Activated T-helper 2 cell treated with anti-CD3 and anti-CD28 coated beads, Interferon-gamma antibody, Interleukin-2, Interleukin-4, amounts not matched to agents 10 μg/mL and 5 μg/mL and 100 μg/mL, durations not matched to agents 14 hours and 24 hours and 36 hours (primary cell): ENCODE measurements around the gene NUDT3. TPM values are rescaled to one million over a fixed set of nuclear protein-coding genes. Genes with fewer than 3 reads are reported as not detected.
A peak's percentile ranks its signal among the peaks of the same experiment; 100 is the strongest.
"Not testable (repeated sequence)": the region's sequence is repeated elsewhere in the genome, so short reads cannot be mapped to it uniquely, and the experiment has no call there.

ENCODE experiments used
- DNase-seq: peaks from one replicate; pipeline ENCODE4 v3.0.0; 2021; ENCODE audit warnings: low spot score
- H3K27ac Mint-ChIP-seq: one replicate; pipeline ENCODE4 v1.8.0; 2021; ENCODE audit warnings: mixed read lengths
- H3K27me3 Mint-ChIP-seq: one replicate; pipeline ENCODE4 v1.8.0; 2021; ENCODE audit warnings: low read depth, mixed read lengths
- H3K36me3 Mint-ChIP-seq: one replicate; pipeline ENCODE4 v1.8.0; 2021; ENCODE audit warnings: low read depth, mixed read lengths
- H3K4me1 Mint-ChIP-seq: one replicate; pipeline ENCODE4 v1.8.0; 2021; ENCODE audit warnings: low read depth, mixed read lengths
- H3K4me3 Mint-ChIP-seq: one replicate; pipeline ENCODE4 v1.8.0; 2021; ENCODE audit warnings: low read depth, mild to moderate bottlenecking, moderate library complexity, mixed read lengths
- H3K9me3 Mint-ChIP-seq: one replicate; pipeline ENCODE4 v1.8.0; 2021; ENCODE audit warnings: mixed read lengths
- intact Hi-C: fragments of 100-400 bp; cut with micrococcal nuclease; formaldehyde crosslinking; loops from one replicate; pipeline ENCODE4 v1.15.1; 2023
- total RNA-seq: library from RNA; stranded (reverse); gene quantifications from 2 replicates; pipeline ENCODE4 v1.2.3, GENCODE V29; 2022

Gene NUDT3
- total RNA-seq, 1 donor from 2014 or later: 21.3 TPM

GRCh38 chr6:34375833-34376232 lies 16.6 kb downstream of the NUDT3 start:
- Mint-ChIP-seq H3K27ac (no peak overlapping the region), H3K4me3 (no peak overlapping the region), H3K36me3 (peaks cover 5% of the 10 kb centered on the region), H3K4me1 (peaks cover 6% of the 10 kb centered on the region), H3K27me3 (no peaks in the 10 kb centered on the region), H3K9me3 (no peaks in the 10 kb centered on the region)
- intact Hi-C loops: loop anchor here (5.0 kb wide), 1 partner anchor 39 kb away; no protein-coding TSS in a partner anchor
- no peak for DNase-seq

- Mint-ChIP-seq H3K4me3 (no peak overlapping the region), H3K36me3 (peaks cover 3% of the 10 kb centered on the region), H3K27ac (no peak overlapping the region), H3K4me1 (peaks cover 8% of the 10 kb centered on the region), H3K27me3 (no peaks in the 10 kb centered on the region), H3K9me3 (no peaks in the 10 kb centered on the region)
- intact Hi-C loops: no loop called here
- no peak for DNase-seq
Observed at GRCh38 chr6:34374508-34374907, 18.0 kb downstream of the NUDT3 start.

GRCh38 chr6:34374069-34374468 lies 18.4 kb downstream of the NUDT3 start:
- H3K9me3 Mint-ChIP-seq: no peaks in the 10 kb centered on the region
- intact Hi-C loops: no loop called here

GRCh38 chr6:34373511-34373910 lies 19.0 kb downstream of the NUDT3 start:
- Mint-ChIP-seq H3K27ac (no peak overlapping the region), H3K4me1 (peaks cover 5% of the 10 kb centered on the region), H3K36me3 (peaks cover 3% of the 10 kb centered on the region), H3K27me3 (no peaks in the 10 kb centered on the region), H3K4me3 (no peak overlapping the region), H3K9me3 (no peaks in the 10 kb centered on the region)
- intact Hi-C loops: no loop called here
- no peak for DNase-seq

More at GRCh38 chr6:34374069-34374468, 18.4 kb downstream of the NUDT3 start:
- H3K27ac Mint-ChIP-seq: no peak overlapping the region
- peaks cover 3% of the 10 kb centered on the region for H3K36me3 Mint-ChIP-seq
- no peak overlapping the region for H3K4me3 Mint-ChIP-seq
- H3K4me1 Mint-ChIP-seq: peaks cover 8% of the 10 kb centered on the region
- H3K27me3 Mint-ChIP-seq: no peaks in the 10 kb centered on the region
- DNase-seq: no peak

GRCh38 chr6:34371865-34372264 lies 20.6 kb downstream of the NUDT3 start:
- H3K9me3 Mint-ChIP-seq, intact Hi-C loops, H3K4me3 Mint-ChIP-seq, H3K27ac Mint-ChIP-seq, H3K36me3 Mint-ChIP-seq, DNase-seq, H3K27me3 Mint-ChIP-seq, H3K4me1 Mint-ChIP-seq: not testable (repeated sequence)

GRCh38 chr6:34370361-34370760 lies 22.1 kb downstream of the NUDT3 start:
- no peak for DNase-seq
- no peak overlapping the region for H3K4me3 Mint-ChIP-seq
- H3K9me3 Mint-ChIP-seq: no peaks in the 10 kb centered on the region
- no peaks in the 10 kb centered on the region for H3K36me3 Mint-ChIP-seq
- intact Hi-C loops: no loop called here
- H3K27ac Mint-ChIP-seq: no peak overlapping the region
- H3K27me3 Mint-ChIP-seq: no peaks in the 10 kb centered on the region
- peaks cover 8% of the 10 kb centered on the region for H3K4me1 Mint-ChIP-seq

GRCh38 chr6:34369385-34369784 lies 23.1 kb downstream of the NUDT3 start:
- no peaks in the 10 kb centered on the region for H3K36me3 Mint-ChIP-seq
- no peaks in the 10 kb centered on the region for H3K27me3 Mint-ChIP-seq
- no peak for DNase-seq
- no peaks in the 10 kb centered on the region for H3K9me3 Mint-ChIP-seq
- no peak overlapping the region for H3K27ac Mint-ChIP-seq
- H3K4me3 Mint-ChIP-seq: no peak overlapping the region
- H3K4me1 Mint-ChIP-seq: peaks cover 8% of the 10 kb centered on the region
- intact Hi-C loops: no loop called here

- intact Hi-C loops: no loop called here
- Mint-ChIP-seq H3K27ac (no peak overlapping the region), H3K27me3 (no peaks in the 10 kb centered on the region), H3K4me3 (no peak overlapping the region), H3K36me3 (no peaks in the 10 kb centered on the region), H3K9me3 (no peaks in the 10 kb centered on the region), H3K4me1 (peaks cover 28% of the 10 kb centered on the region)
- no peak for DNase-seq
Observed at GRCh38 chr6:34366639-34366921, 25.9 kb downstream of the NUDT3 start.

- H3K27me3 Mint-ChIP-seq, H3K9me3 Mint-ChIP-seq, H3K36me3 Mint-ChIP-seq, DNase-seq, H3K4me3 Mint-ChIP-seq, intact Hi-C loops, H3K27ac Mint-ChIP-seq: not testable (repeated sequence)
- H3K4me1 Mint-ChIP-seq: peaks cover 31% of the 10 kb centered on the region
Observed at GRCh38 chr6:34365781-34366638, 26.5 kb downstream of the NUDT3 start.

GRCh38 chr6:34363681-34364075 lies 28.8 kb downstream of the NUDT3 start:
- DNase-seq, H3K36me3 Mint-ChIP-seq, H3K27me3 Mint-ChIP-seq, H3K9me3 Mint-ChIP-seq, H3K27ac Mint-ChIP-seq, intact Hi-C loops, H3K4me3 Mint-ChIP-seq: not testable (repeated sequence)
- H3K4me1 Mint-ChIP-seq: peaks cover 33% of the 10 kb centered on the region

GRCh38 chr6:34362909-34363680 lies 29.4 kb downstream of the NUDT3 start:
- peak; percentile 14 for DNase-seq
- intact Hi-C loops: no loop called here

GRCh38 chr6:34362176-34362575 lies 30.3 kb downstream of the NUDT3 start:
- intact Hi-C loops: no loop called here

More at GRCh38 chr6:34362909-34363680, 29.4 kb downstream of the NUDT3 start:
- Mint-ChIP-seq H3K36me3 (no peaks in the 10 kb centered on the region), H3K4me3 (no peak overlapping the region), H3K27ac (no peak overlapping the region), H3K27me3 (no peaks in the 10 kb centered on the region), H3K9me3 (no peaks in the 10 kb centered on the region), H3K4me1 (peaks cover 33% of the 10 kb centered on the region)

GRCh38 chr6:34360556-34360955 lies 31.9 kb downstream of the NUDT3 start:
- Mint-ChIP-seq H3K9me3 (no peaks in the 10 kb centered on the region), H3K27ac (peak overlapping the region; percentile 23), H3K27me3 (no peaks in the 10 kb centered on the region), H3K4me1 (peaks cover 30% of the 10 kb centered on the region), H3K4me3 (no peak overlapping the region), H3K36me3 (no peaks in the 10 kb centered on the region)
- intact Hi-C loops: no loop called here
- DNase-seq: no peak

More at GRCh38 chr6:34362176-34362575, 30.3 kb downstream of the NUDT3 start:
- no peak overlapping the region for H3K4me3 Mint-ChIP-seq
- H3K27ac Mint-ChIP-seq: no peak overlapping the region
- no peaks in the 10 kb centered on the region for H3K27me3 Mint-ChIP-seq
- DNase-seq: no peak
- H3K36me3 Mint-ChIP-seq: no peaks in the 10 kb centered on the region
- no peaks in the 10 kb centered on the region for H3K9me3 Mint-ChIP-seq
- peaks cover 33% of the 10 kb centered on the region for H3K4me1 Mint-ChIP-seq
